ENCODE results near the gene PNPLA8. TPM values are rescaled to one million over a fixed set of nuclear protein-coding genes. Genes with fewer than 3 reads are reported as not detected.

The PNPLA8 gene
- total and polyA plus RNA-seq, 2 of the 4 experiments (the other 2 are of a cell fraction) = 7.0 to 14.5 TPM

DNA sequence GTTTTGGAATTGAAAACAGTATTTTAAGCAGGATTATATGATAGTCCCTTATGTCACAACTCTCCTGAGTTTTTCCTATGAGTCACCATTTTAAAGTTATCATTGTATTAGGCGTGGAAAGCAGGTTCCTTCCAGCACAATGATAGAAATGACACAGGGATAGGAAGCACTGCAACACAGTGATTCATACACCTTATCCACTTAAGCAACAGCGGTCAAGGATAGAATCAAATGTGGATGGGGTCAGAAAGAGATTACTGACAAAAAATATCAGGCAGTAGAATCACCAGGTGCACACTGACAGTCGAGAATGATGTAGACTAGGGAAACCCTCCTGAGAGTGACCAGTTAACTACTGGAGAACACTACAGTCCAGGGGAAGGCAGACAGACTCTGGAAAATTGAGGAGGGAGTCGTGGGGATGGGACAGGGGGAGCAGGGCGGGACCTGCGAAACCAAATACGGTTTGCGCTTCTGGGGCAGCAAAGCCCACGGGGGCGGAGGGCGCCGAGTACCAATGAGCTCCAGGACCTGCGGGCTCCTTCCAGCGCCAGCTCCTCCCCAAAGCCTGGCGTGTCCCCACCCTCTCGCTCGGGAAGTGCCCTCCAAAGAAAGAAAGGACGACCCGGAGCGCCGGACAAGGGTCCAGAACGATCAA lies 479 bp downstream of the PNPLA8 start (continued):
- TF ChIP-seq MXI1 (IDR thresholded peaks at IDR 0.05; ENCODE audit: borderline replicate concordance, low read depth, low read length) = no peak; the same call in 1 of the 2 replicates

DNA sequence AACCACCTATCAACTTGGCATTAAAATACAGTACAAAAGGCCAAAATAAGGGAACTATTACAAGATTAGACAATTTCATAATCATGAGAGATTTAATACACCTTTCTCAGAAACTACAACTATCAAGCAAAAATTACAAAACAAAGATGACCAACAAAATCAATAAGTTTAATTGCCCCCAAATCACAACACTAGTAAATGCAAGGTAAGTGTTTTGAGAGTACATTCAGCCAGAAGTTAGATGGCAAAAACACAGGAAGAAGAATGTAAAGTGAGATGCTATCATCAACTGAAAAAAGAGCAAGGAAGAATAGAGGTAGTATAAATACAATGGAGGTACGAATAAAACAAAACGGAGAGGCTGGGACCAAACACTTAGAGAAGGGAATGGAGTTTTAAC lies 3.2 kb downstream of the PNPLA8 start:
- no peaks in the 10 kb centered on the region for H3K9me1 ChIP-seq (ENCODE audit: insufficient read depth, low read length)
- H3K4ac ChIP-seq (ENCODE audit: low read depth, low read length) = no peak overlapping the region
- H4K91ac ChIP-seq (ENCODE audit: insufficient read depth, low read depth, low read length) = no peak overlapping the region
- H3K4me3 ChIP-seq (ENCODE audit: insufficient read depth, low read depth, low read length) = no peak overlapping the region
- no peak overlapping the region for H4K5ac ChIP-seq (ENCODE audit: low read depth, low read length)
- no peak overlapping the region for H2BK120ac ChIP-seq (ENCODE audit: low read depth, low read length)
- H4K20me1 ChIP-seq (ENCODE audit: insufficient read depth, low read length) = peaks cover 6% of the 10 kb centered on the region; the same call in 1 of the 2 replicates
- no peak overlapping the region for H3K9ac ChIP-seq (ENCODE audit: low read depth, low read length)
- H2AK9ac ChIP-seq (replicated peaks; ENCODE audit: low read depth, low read length, poor library complexity) = no peak overlapping the region
- no peak overlapping the region for H2AFZ ChIP-seq (replicated peaks; ENCODE audit: low read length, poor library complexity)
- TF ChIP-seq MAFK (IDR thresholded peaks at IDR 0.05; ENCODE audit: low read depth, low read length) (no peak), BHLHE40 (IDR thresholded peaks at IDR 0.05; ENCODE audit: low read depth, low read length) (no peak), POLR2A (IDR thresholded peaks at IDR 0.05; ENCODE audit: low read depth, low read length) (no peak), MAZ (IDR thresholded peaks at IDR 0.05; ENCODE audit: borderline replicate concordance, low read depth, low read length) (no peak), RCOR1 (IDR thresholded peaks at IDR 0.05; ENCODE audit: insufficient replicate concordance, low read length) (no peak), RFX5 (IDR thresholded peaks at IDR 0.05; ENCODE audit: low read depth, low read length) (no peak), CHD1 (IDR thresholded peaks at IDR 0.05; ENCODE audit: low read depth, low read length) (no peak), MXI1 (IDR thresholded peaks at IDR 0.05; ENCODE audit: borderline replicate concordance, low read depth, low read length) (no peak), SMC3 (IDR thresholded peaks at IDR 0.05; ENCODE audit: low read depth, low read length) (no peak), FOS (IDR thresholded peaks at IDR 0.05; ENCODE audit: low read depth, low read length) (no peak), NFE2L2 (IDR thresholded peaks at IDR 0.05; ENCODE audit: low read depth, low read length) (no peak), CEBPB (IDR thresholded peaks at IDR 0.05; ENCODE audit: low read depth, low read length) (no peak), RAD21 (IDR thresholded peaks at IDR 0.05; ENCODE audit: low read length) (no peak)
- TF ChIP-seq, protein P1, sequence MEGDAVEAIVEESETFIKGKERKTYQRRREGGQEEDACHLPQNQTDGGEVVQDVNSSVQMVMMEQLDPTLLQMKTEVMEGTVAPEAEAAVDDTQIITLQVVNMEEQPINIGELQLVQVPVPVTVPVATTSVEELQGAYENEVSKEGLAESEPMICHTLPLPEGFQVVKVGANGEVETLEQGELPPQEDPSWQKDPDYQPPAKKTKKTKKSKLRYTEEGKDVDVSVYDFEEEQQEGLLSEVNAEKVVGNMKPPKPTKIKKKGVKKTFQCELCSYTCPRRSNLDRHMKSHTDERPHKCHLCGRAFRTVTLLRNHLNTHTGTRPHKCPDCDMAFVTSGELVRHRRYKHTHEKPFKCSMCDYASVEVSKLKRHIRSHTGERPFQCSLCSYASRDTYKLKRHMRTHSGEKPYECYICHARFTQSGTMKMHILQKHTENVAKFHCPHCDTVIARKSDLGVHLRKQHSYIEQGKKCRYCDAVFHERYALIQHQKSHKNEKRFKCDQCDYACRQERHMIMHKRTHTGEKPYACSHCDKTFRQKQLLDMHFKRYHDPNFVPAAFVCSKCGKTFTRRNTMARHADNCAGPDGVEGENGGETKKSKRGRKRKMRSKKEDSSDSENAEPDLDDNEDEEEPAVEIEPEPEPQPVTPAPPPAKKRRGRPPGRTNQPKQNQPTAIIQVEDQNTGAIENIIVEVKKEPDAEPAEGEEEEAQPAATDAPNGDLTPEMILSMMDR (conservative IDR thresholded peaks at IDR 0.05; ENCODE audit: low read depth, low read length) = no peak
- TF ChIP-seq, protein P2, sequence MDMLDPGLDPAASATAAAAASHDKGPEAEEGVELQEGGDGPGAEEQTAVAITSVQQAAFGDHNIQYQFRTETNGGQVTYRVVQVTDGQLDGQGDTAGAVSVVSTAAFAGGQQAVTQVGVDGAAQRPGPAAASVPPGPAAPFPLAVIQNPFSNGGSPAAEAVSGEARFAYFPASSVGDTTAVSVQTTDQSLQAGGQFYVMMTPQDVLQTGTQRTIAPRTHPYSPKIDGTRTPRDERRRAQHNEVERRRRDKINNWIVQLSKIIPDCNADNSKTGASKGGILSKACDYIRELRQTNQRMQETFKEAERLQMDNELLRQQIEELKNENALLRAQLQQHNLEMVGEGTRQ (IDR thresholded peaks at IDR 0.05; ENCODE audit: low read depth, low read length) = no peak
- no peak overlapping the region for H3K4me2 ChIP-seq (ENCODE audit: low read depth, low read length)
- H3K23ac ChIP-seq (ENCODE audit: low read depth, low read length) = no peak overlapping the region
- H3K4me1 ChIP-seq (ENCODE audit: control insufficient read depth, insufficient read depth, low read length) = peaks cover 4% of the 10 kb centered on the region; the same call in 1 of the 2 replicates
- H3K27ac ChIP-seq (ENCODE audit: insufficient read depth, low read length) = no peak overlapping the region
- dilution Hi-C loops (cut with HindIII; ENCODE audit: low sequenced_read_pairs, unreplicated experiment) = no loop called here
- no TSS peak for BruUV-seq (replicated peaks)
- H2BK20ac ChIP-seq (ENCODE audit: low read depth, low read length) = no peak overlapping the region
- H3K56ac ChIP-seq (ENCODE audit: extremely low read depth, insufficient read depth, low read length) = no peak overlapping the region
- H3K36me3 ChIP-seq (ENCODE audit: control insufficient read depth, insufficient read depth, low read length) = 0 out of 2 replicates have a peak, but pooled peaks cover 1% of the 10 kb centered on the region
- ChIA-PET POLR2A (ENCODE audit: unreplicated experiment) (no interaction called here), CTCF (no interaction called here)
- H2AK5ac ChIP-seq (ENCODE audit: low read depth, low read length) = no peak overlapping the region
- H3K79me1 ChIP-seq (ENCODE audit: low read depth in 1 of 2, low read length in 2 of 2) = peaks cover 23 to 40% of the 10 kb centered on the region in 2 experiments
- no peak overlapping the region for H4K8ac ChIP-seq (ENCODE audit: low read depth in 2 of 2, low read length in 2 of 2)
- no peaks in the 10 kb centered on the region for H3K27me3 ChIP-seq (ENCODE audit: control insufficient read depth, insufficient read depth, low read length)
- H2BK15ac ChIP-seq (ENCODE audit: low read depth, low read length) = no peak overlapping the region
- H2BK5ac ChIP-seq (ENCODE audit: low read depth, low read length, poor library complexity, severe bottlenecking) = no peak overlapping the region
- DNase-seq (no peak), ATAC-seq (ENCODE audit: low read depth) (no peak)
- peaks cover 2% of the 10 kb centered on the region; the same call in 1 of the 2 replicates for H3K9me3 ChIP-seq (ENCODE audit: control insufficient read depth, insufficient read depth, low read length)
- intact Hi-C loops (cut with micrococcal nuclease) = no loop called here
- in situ Hi-C loops (cut with MboI; ENCODE audit: low sequenced_read_pairs) = no loop called here
- no peak overlapping the region for H3K18ac ChIP-seq (ENCODE audit: low read depth, low read length)
- H3K14ac ChIP-seq (replicated peaks; ENCODE audit: low read depth, low read length) = no peak overlapping the region
- no CpG with 5 or more reads among the region's 2 CpGs for WGBS, 2 experiments (ENCODE audit: extremely low coverage in 2 of 2, insufficient read length in 1 of 2)

Measured in IMR-90 (cell line).